Uterus (tissue), 4 donors: ENCODE data around the gene SLC35F3. TPM values are rescaled to one million over a fixed set of nuclear protein-coding genes. Genes with fewer than 3 reads are reported as not detected.

Experiments used
- DNase-seq, 2 donors: peaks; one replicate each; pipeline ENCODE4 v3.0.0-alpha.2; 2019 to 2020
- H3K27ac ChIP-seq, 2 donors: fragments of 200-600 bp; sonication (generic); 1 replicate in 1 of 2; 2 replicates in 1 of 2; pipeline ENCODE4 v1.5.1; 2016 to 2018
- H3K27me3 ChIP-seq, 2 donors: fragments of 200-600 bp; sonication (generic); one replicate each; pipeline ENCODE4 v1.5.1; 2018 to 2019; ENCODE audit warnings: control low read depth in 1 of 2
- H3K36me3 ChIP-seq, 2 donors: fragments of 200-600 bp; sonication (generic); one replicate each; pipeline ENCODE4 v1.5.1; 2019; ENCODE audit warnings: control low read depth in 1 of 2
- H3K4me1 ChIP-seq, 2 donors: fragments of 200-600 bp; sonication (generic); one replicate each; pipeline ENCODE4 v1.5.1; 2018 to 2019; ENCODE audit warnings: control low read depth in 1 of 2
- H3K4me3 ChIP-seq, 2 donors: fragments of 200-600 bp; sonication (generic); 1 replicate in 1 of 2; 2 replicates in 1 of 2; pipeline ENCODE4 v1.5.1; 2018 to 2019; ENCODE audit warnings: mild to moderate bottlenecking in 1 of 2
- H3K9me3 ChIP-seq, 2 donors: fragments of 200-600 bp; sonication (generic); one replicate each; pipeline ENCODE4 v1.5.1; 2019; ENCODE audit warnings: control low read depth in 1 of 2
- POLR2A ChIP-seq, 2 donors: fragments of 450-650 bp; IDR thresholded peaks; one replicate each; pipeline ENCODE4 v1.6.1; 2016; ENCODE audit warnings: antibody characterized with exemption in 2 of 2, mild to moderate bottlenecking in 1 of 2, moderate library complexity in 1 of 2
- intact Hi-C: fragments of 100-400 bp; cut with DNase I; formaldehyde crosslinking; loops from one replicate; pipeline ENCODE4 v1.15.1; 2023; ENCODE audit warnings: low total_unique reads
- total RNA-seq, 4 donors: library from RNA; depleted of rRNA in 3 of 4; stranded (reverse); fragments of >200 nt in 3 of 4; gene quantifications; one replicate each; pipeline versions ENCODE4 v1.1.0 to v1.2.4, GENCODE V29; 2014 to 2023
- TF ChIP-seq, protein P1 (sequence below), 4 experiments: fragments of 200-600 bp in 2 of 4; fragments of 450-650 bp in 2 of 4; sonication (generic) in 2 of 4; IDR thresholded peaks; one replicate each; pipeline ENCODE4 v1.5.1; 2016 to 2019; ENCODE audit warnings: antibody characterized with exemption in 4 of 4, mild to moderate bottlenecking in 2 of 4, moderate library complexity in 1 of 4
- donor health status: DM: yes; HTN: yes; CAD: no.

Gene SLC35F3
- total RNA-seq, 4 donors from 2014 or later, result 0.24 to 0.62 (median 0.26) TPM; not detected in 1

DNA sequence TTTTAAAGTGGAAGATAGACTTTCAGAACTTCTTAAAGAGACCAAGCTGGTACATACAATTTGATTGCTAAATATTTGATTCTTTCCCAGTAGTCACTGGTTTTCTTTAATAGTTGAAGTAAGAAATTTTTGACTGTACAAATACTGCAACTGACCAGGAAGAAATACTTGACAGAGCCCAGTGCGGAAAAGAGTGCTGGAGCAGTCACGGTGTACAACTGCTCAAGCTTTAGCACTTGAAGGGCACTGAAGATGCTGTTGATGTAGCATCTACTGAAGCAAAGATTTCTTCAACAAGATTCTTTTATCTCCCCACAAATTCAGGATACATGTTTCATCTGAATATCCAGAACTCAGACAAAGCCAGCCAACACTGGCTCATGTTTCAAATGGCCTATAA is 41.5 kb downstream of the SLC35F3 start:
- no peaks in the 10 kb centered on the region for H3K36me3 ChIP-seq
- H3K27me3 ChIP-seq, result no peaks in the 10 kb centered on the region
- H3K9me3 ChIP-seq, result no peaks in the 10 kb centered on the region
- H3K27ac ChIP-seq, result no peak overlapping the region
- no peak for TF ChIP-seq POLR2A (IDR thresholded peaks at IDR 0.05)
- TF ChIP-seq, protein P1, sequence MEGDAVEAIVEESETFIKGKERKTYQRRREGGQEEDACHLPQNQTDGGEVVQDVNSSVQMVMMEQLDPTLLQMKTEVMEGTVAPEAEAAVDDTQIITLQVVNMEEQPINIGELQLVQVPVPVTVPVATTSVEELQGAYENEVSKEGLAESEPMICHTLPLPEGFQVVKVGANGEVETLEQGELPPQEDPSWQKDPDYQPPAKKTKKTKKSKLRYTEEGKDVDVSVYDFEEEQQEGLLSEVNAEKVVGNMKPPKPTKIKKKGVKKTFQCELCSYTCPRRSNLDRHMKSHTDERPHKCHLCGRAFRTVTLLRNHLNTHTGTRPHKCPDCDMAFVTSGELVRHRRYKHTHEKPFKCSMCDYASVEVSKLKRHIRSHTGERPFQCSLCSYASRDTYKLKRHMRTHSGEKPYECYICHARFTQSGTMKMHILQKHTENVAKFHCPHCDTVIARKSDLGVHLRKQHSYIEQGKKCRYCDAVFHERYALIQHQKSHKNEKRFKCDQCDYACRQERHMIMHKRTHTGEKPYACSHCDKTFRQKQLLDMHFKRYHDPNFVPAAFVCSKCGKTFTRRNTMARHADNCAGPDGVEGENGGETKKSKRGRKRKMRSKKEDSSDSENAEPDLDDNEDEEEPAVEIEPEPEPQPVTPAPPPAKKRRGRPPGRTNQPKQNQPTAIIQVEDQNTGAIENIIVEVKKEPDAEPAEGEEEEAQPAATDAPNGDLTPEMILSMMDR (IDR thresholded peaks at IDR 0.05), result no peak
- intact Hi-C loops, result no loop called here
- H3K4me1 ChIP-seq, result no peaks in the 10 kb centered on the region
- H3K4me3 ChIP-seq, result no peak overlapping the region
- DNase-seq, result no peak

DNA sequence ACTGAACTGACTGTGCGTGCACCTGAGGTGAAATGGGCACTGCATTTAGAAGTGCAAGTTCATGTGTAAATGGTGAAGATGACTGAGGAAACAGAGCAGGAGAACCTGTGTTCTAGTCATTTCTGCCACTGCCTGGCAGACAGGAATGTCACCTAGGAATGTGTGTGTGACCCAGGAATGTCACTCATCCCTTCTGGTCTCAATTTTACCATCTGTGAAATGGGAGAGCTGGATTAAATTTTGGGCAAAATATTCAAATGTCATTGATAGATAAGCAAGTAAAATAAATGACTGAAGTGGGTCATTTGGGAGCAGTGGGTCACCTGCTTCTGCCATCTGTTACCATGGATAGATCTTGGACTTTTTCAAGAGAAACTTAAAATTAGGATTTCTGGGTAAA is 42.2 kb downstream of the SLC35F3 start:
- Histone ChIP-seq H3K27me3 (no peaks in the 10 kb centered on the region), H3K27ac (no peak overlapping the region), H3K9me3 (no peaks in the 10 kb centered on the region), H3K36me3 (no peaks in the 10 kb centered on the region), H3K4me3 (no peak overlapping the region), H3K4me1 (no peaks in the 10 kb centered on the region)
- intact Hi-C loops, result no loop called here
- DNase-seq, result no peak
- no peak for TF ChIP-seq POLR2A (IDR thresholded peaks at IDR 0.05)
- TF ChIP-seq, protein P1 (IDR thresholded peaks at IDR 0.05), result no peak

DNA sequence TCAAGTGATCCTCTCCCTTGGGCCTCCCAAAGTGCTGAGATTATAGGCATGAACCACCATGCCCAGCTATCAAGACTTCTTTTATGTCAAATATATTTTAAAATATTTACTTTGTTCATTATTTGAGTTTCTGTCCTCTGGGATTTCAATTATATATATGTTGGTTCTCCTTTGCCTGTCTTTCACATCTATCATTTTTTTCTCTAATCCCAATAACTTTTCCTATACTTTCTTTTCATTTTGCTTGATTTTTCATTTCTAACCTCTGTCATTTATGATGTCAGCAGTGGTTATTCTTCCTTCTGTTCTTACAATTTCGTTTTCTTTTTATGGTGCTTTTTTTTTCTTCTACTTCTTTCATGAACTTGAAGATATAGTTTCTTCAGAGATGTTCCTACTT is 47.3 kb downstream of the SLC35F3 start:
- Histone ChIP-seq H3K4me1 (no peaks in the 10 kb centered on the region), H3K27ac (no peak overlapping the region), H3K9me3 (no peaks in the 10 kb centered on the region), H3K27me3 (no peaks in the 10 kb centered on the region), H3K4me3 (no peak overlapping the region), H3K36me3 (no peaks in the 10 kb centered on the region)
- intact Hi-C loops, result no loop called here
- no peak for TF ChIP-seq POLR2A (IDR thresholded peaks at IDR 0.05)
- TF ChIP-seq, protein P1 (IDR thresholded peaks at IDR 0.05), result no peak
- DNase-seq, result no peak

DNA sequence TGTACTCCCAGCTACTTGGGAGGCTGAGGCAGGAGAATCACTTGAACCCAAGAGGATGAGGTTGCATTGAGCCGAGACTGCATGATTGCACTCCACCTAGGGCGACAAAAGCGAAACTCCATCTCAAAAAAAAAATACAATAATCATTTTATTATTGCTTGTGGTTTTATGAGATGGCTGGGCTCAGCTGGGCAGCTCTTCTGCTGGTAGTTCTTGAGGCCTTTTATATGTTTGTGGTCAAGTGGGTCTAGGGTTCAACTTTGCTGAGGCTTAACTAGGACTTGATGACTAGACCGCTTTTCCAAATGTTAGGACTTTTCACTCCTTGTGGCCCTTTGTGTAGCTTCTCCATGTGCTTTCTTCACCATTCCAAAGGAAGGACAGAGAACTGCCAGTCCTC is 53.2 kb downstream of the SLC35F3 start:
- Histone ChIP-seq H3K36me3 (no peaks in the 10 kb centered on the region), H3K27me3 (no peaks in the 10 kb centered on the region), H3K4me1 (no peaks in the 10 kb centered on the region), H3K4me3 (no peak overlapping the region), H3K9me3 (no peaks in the 10 kb centered on the region), H3K27ac (no peak overlapping the region)
- no peak for TF ChIP-seq POLR2A (IDR thresholded peaks at IDR 0.05)
- TF ChIP-seq, protein P1 (IDR thresholded peaks at IDR 0.05), result no peak
- no peak for DNase-seq
- intact Hi-C loops, result no loop called here

DNA sequence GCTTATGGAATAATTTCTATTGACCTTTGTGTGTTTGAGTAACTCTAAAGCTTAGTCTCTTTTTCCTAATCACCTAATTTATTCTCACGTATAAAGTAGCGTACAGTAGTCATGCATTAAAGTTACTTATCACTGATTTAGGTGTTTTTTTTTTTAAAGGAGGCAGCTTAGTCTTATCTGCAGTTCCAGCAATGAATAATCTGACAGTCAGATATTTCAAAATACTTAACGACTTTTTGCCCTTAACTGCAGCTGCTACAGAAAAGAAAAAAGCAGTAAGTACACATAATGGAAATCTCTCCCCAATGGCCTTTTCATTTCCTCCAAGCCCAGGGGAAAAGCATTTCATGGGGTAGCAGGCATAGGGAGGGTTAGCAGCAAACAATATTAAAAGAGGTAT is 54.6 kb downstream of the SLC35F3 start:
- Histone ChIP-seq H3K36me3 (no peaks in the 10 kb centered on the region), H3K27me3 (no peaks in the 10 kb centered on the region), H3K4me3 (no peak overlapping the region), H3K4me1 (no peaks in the 10 kb centered on the region), H3K9me3 (no peaks in the 10 kb centered on the region), H3K27ac (no peak overlapping the region)
- intact Hi-C loops, result no loop called here
- no peak for DNase-seq
- TF ChIP-seq, protein P1 (IDR thresholded peaks at IDR 0.05), result no peak
- TF ChIP-seq POLR2A (IDR thresholded peaks at IDR 0.05), result no peak
